ENCODE data around the gene RAB37. TPM values are rescaled to one million over a fixed set of nuclear protein-coding genes. Genes with fewer than 3 reads are reported as not detected.
A peak's percentile ranks its signal among the peaks of the same experiment; 100 is the strongest.

Gene RAB37
- total and polyA plus RNA-seq, 2 donors (not counting 1 experiment from before 2014, with no cell fraction given), result 67.6 to 76.8 TPM

DNA sequence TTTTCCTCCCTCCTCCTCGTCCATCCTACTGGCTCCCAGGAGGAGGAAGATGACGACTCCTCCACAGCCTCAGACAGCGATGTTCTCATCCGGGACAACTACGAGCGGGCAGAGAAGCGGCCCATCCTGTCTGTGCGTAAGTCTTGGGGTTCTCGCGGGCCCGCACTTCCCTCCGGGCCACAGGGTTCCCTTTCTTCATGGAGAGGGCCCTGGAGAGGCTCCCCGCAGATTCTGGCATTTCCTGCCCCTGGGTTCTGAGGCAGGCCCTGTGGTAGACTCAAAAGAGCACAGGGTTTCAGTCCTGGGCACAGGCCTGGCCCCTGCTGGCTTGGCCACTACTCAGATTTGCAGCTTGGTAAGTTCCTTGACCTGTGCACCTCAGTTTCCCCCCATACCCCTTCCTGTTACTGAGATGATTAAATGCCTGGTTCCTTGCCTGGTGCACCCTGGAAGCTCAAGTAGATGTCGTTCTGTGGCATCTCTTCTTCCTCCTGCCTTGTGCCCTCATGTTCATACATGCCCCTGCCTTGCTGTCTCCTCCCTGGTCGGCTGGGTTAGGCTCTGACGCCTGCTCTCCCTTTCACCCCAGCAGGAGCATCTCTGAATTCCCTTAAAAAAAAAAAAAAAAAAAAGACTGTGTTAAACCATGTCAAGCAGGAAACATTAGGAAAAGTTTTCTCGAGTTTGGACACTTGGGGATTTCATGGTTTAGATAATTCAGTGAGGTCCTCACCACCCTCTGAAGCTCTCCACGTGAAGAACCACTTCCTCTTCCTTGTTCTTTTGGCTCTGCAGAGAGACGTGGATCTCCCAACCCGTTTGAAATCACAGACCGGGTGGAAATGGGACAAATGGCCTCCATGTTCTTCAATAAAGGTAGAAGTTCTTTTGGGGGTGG lies 53.4 kb downstream of the RAB37 start:
- intact Hi-C loops (cut with micrococcal nuclease), result loop anchor here (1.0 kb wide), 1 partner anchor 75 kb away; no protein-coding TSS in a partner anchor
- TF ChIP-seq, protein P1, sequence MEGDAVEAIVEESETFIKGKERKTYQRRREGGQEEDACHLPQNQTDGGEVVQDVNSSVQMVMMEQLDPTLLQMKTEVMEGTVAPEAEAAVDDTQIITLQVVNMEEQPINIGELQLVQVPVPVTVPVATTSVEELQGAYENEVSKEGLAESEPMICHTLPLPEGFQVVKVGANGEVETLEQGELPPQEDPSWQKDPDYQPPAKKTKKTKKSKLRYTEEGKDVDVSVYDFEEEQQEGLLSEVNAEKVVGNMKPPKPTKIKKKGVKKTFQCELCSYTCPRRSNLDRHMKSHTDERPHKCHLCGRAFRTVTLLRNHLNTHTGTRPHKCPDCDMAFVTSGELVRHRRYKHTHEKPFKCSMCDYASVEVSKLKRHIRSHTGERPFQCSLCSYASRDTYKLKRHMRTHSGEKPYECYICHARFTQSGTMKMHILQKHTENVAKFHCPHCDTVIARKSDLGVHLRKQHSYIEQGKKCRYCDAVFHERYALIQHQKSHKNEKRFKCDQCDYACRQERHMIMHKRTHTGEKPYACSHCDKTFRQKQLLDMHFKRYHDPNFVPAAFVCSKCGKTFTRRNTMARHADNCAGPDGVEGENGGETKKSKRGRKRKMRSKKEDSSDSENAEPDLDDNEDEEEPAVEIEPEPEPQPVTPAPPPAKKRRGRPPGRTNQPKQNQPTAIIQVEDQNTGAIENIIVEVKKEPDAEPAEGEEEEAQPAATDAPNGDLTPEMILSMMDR (IDR thresholded peaks at IDR 0.05), result no peak
- no peak for TF ChIP-seq EZH2 (IDR thresholded peaks at IDR 0.05; ENCODE audit: borderline replicate concordance, insufficient read depth, low read depth, low read length, poor library complexity, severe bottlenecking)
- peaks cover 13% of the 10 kb centered on the region for H3K79me2 ChIP-seq (ENCODE audit: control insufficient read depth, insufficient read depth, low read length)
- Mint-ChIP-seq H3K4me3 (no peak overlapping the region), H3K27ac (no peak overlapping the region), H3K27me3 (no peaks in the 10 kb centered on the region), H3K9me3 (ENCODE audit: insufficient read depth) (no peaks in the 10 kb centered on the region), H3K4me1 (peaks cover 22% of the 10 kb centered on the region)
- no peaks in the 10 kb centered on the region for H3K9me3 ChIP-seq (ENCODE audit: control extremely low read depth in 1 of 3, control insufficient read depth in 2 of 3, insufficient read depth in 1 of 3, low read length in 2 of 3)
- H4K20me1 ChIP-seq (ENCODE audit: control insufficient read depth, insufficient read depth, low read length, poor library complexity, severe bottlenecking), result no peaks in the 10 kb centered on the region
- DNase-seq (no peak), ATAC-seq (ENCODE audit: low read depth) (no peak)
- 89% methylated on average over 15 of the region's 21 CpGs for WGBS (ENCODE audit: insufficient coverage)
- H3K4me2 ChIP-seq (replicated peaks; ENCODE audit: low read depth, low read length, poor library complexity, severe bottlenecking), result peak overlapping the region; percentile 26
- POLR2A ChIA-PET, result interaction anchor here (0.7 kb wide), 1 partner anchor 14 kb away, joined by 6 read pairs; a partner anchor contains a TSS
- H3K36me3 ChIP-seq (replicated peaks in 1 of 2; ENCODE audit: control extremely low read depth in 1 of 2, control insufficient read depth in 1 of 2, extremely low read depth in 1 of 2, insufficient read depth in 2 of 2, low read length in 1 of 2), result peaks cover 4 to 30% of the 10 kb centered on the region in 2 experiments
- H3K27ac ChIP-seq (ENCODE audit: low read length in 2 of 2), result no peak overlapping the region
- CTCF ChIA-PET, result interaction anchor here (0.7 to 8.7 kb wide), 28 partner anchors 9 to 665 kb away, joined by 3 to 181 read pairs (median 7); partner anchors contain the start of genes CD300H, CD300LD, FDXR and GRIN2C
- H3K9ac ChIP-seq (ENCODE audit: low read length), result no peak overlapping the region
- no peak overlapping the region for H2AFZ ChIP-seq (ENCODE audit: insufficient read depth, low read depth, low read length, poor library complexity, severe bottlenecking)
- H3K27me3 ChIP-seq (replicated peaks in 1 of 4; ENCODE audit: control extremely low read depth in 1 of 4, control insufficient read depth in 3 of 4, insufficient read depth in 4 of 4, low read length in 3 of 4), result no peaks in the 10 kb centered on the region
- peaks cover 8 to 24% of the 10 kb centered on the region in 2 donors for H3K4me1 ChIP-seq (ENCODE audit: control insufficient read depth in 2 of 2, insufficient read depth in 2 of 2, low read length in 2 of 2)
- no peak overlapping the region for H3K4me3 ChIP-seq (ENCODE audit: control extremely low read depth in 1 of 5, extremely low read depth in 1 of 5, insufficient read depth in 1 of 5, low read depth in 2 of 5, low read length in 4 of 5)
